GM12892 (cell line): Measurements from ENCODE around the gene IFT27. TPM values are rescaled to one million over a fixed set of nuclear protein-coding genes. Genes with fewer than 3 reads are reported as not detected.

Source experiments
- DNase-seq: peaks from one replicate; pipeline ENCODE4 v3.0.0; 2011; ENCODE audit not compliant: insufficient read length
- FAIRE-seq: peaks from 2 replicates; lab custom pipeline; 2011; peaks lifted over from hg19 to GRCh38; lab: Jason Lieb, UNC
- POLR2A ChIP-seq: IDR thresholded peaks from 2 replicates; pipeline ENCODE4 v1.6.1; 2011; ENCODE audit warnings: low read depth, low read length, control low read depth
- POLR2AphosphoS5 ChIP-seq: IDR thresholded peaks from 2 replicates; pipeline ENCODE4 v1.6.1; 2011; ENCODE audit warnings: low read depth, low read length, control low read depth
- TAF1 ChIP-seq: IDR thresholded peaks from 2 replicates; pipeline ENCODE4 v1.6.1; 2011; ENCODE audit warnings: low read depth, mild to moderate bottlenecking, control low read depth, low read length, borderline replicate concordance
- polyA plus RNA-seq: library from polyadenylated mRNA; unstranded; fragments of >200 nt; gene quantifications from one replicate; pipeline ENCODE4 v1.2.1, GENCODE V29; 2012; ENCODE audit warnings: missing spikeins, inconsistent platforms; ENCODE audit not compliant: missing spikeins

IFT27 gene, protein sequence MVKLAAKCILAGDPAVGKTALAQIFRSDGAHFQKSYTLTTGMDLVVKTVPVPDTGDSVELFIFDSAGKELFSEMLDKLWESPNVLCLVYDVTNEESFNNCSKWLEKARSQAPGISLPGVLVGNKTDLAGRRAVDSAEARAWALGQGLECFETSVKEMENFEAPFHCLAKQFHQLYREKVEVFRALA
- 12.4 TPM for polyA plus RNA-seq

DNA sequence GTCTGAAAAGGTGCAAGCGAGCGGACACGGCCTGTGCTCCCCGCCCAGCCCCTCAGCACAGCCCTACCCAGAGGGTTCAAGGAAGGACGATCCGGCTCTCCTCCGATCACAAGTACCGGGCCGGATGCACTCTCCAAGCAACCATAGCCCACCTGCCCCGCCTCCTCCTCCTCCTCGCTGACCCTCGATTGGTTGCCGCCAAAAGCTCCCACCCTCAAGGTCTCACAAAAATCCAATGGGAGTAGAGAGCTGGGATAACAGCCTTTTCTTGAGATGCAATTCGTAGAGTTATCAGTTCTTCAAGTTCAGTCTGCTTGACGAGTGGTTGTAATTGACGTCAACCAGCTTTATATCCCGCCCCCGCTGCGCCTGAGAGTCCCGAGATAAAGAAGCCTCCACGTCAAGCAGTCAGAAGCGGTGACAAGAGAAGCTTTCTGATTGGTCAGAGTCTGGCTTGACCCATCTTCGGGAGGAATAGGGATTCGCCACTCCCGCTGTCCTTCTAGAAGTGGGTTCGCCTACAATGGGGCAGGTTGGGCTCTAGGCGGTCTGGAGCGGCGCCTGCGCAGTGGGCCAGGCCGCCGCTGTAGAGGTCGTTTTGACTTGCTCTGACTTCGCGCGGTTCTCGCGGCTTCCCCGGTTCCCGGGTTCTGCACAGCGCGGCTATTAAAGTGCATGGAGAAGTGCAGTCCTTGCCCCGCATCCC is at the start of gene IFT27:
IFT27 (minus strand) TSS at position 156 of the 706 bp plus-strand sequence. CDS start 412 bp downstream, outside the sequence.
- peak; percentile 67 for TF ChIP-seq POLR2A
- peak; percentile 36; the same call in 1 of the 2 replicates for TF ChIP-seq POLR2AphosphoS5
- TF ChIP-seq TAF1, result no peak
- DNase-seq (peak; percentile 97), FAIRE-seq (peak; percentile 100)

DNA sequence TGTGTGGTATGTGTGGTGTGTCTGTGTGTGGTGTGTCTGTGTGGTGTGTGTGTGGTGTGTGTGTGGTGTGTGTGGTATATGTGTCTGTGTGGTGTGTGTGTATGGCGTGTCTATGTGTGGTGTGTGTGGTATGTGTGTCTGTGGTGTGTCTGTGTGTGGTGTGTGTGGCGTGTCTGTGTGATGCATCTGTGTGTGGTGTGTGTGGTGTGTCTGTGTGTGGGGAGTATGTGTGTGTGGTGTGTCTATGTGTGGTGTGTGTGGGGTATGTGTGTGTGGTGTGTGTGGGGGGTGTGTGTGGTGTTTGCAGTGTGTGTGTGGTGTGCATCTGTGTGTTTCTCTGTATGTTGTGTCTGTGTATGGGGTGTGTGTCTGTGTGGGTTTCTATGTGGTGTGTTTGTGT is 48.7 kb upstream of the IFT27 start:
- no peak for DNase-seq
- peak; percentile 66 for FAIRE-seq
- TF ChIP-seq POLR2A (no peak), TAF1 (no peak), POLR2AphosphoS5 (no peak)

DNA sequence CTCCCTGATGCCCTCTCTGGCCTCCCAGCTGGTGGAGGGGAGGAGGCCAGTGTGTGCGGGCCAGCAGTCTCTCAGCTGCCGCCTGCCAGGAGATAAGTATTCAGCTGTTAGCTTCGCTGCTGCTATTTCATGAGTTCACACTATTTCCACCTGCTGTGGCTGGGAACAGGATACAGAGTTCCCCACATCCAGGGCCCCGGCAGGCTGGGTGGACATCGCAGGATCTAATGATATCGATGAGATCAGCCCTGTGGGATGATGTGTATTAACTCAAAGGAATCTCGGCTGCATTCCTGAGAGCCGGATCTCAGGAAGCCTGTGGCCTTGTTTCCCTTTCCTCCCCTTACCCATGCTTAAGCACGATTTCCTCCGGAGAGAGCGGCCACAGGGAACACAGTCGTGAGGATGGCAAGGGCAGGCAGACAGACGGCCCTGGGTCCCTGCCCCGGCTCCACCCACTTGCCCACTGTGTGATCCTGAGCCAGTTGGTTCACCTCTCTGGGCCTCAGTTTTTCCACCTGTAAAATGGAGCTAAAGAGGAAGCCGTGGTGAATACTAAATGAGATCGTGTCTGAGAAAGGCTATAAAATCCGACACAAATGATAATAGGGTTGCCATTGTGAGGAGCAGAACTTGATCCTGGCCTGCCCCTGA is 47.4 kb upstream of the IFT27 start:
- TF ChIP-seq POLR2A (no peak), POLR2AphosphoS5 (no peak), TAF1 (no peak)
- no peak for FAIRE-seq
- DNase-seq, result no peak

DNA sequence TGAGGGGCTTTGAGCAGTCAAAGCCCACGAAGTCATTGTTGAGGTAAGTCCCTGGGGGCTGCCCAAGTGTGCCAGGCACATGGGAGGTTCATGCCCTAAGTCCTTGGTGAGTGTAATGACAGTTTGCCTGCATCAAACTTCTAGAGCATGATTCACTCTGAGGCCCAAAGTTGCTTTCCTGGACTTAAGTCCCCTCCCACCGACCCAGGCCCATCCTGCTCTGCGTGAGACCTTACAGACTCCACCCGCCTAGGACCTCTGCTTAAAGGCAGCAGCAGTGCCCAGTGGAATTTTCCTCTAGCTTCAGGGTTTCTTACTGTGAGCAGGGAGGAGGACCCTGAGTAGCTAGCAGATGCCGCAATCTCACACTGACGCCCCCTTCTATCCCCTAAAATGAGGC is 46.7 kb upstream of the IFT27 start:
- FAIRE-seq (no peak), DNase-seq (no peak)
- TF ChIP-seq POLR2AphosphoS5 (no peak), POLR2A (no peak), TAF1 (no peak)

DNA sequence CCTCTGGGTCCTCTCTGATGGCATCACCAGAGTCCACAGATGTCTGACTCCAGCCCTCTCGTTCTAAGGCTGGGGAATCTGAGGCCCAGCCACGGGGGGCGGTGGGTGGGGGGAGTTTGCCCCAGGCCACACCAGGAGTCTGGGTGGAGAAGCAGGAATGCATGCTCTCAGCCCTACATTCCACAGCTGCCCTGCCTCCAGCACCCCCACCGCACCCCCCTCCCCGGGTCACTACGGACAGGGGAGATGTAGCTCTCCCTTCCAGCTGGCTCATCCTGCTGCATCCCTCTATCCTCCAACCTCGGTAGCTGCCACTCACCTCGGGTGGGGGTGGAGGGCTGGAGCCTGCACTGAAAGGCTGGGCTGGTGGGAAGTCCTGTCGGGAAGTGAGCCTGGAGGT is 43.2 kb upstream of the IFT27 start:
- DNase-seq (no peak), FAIRE-seq (no peak)
- TF ChIP-seq TAF1 (no peak), POLR2A (no peak), POLR2AphosphoS5 (no peak)

DNA sequence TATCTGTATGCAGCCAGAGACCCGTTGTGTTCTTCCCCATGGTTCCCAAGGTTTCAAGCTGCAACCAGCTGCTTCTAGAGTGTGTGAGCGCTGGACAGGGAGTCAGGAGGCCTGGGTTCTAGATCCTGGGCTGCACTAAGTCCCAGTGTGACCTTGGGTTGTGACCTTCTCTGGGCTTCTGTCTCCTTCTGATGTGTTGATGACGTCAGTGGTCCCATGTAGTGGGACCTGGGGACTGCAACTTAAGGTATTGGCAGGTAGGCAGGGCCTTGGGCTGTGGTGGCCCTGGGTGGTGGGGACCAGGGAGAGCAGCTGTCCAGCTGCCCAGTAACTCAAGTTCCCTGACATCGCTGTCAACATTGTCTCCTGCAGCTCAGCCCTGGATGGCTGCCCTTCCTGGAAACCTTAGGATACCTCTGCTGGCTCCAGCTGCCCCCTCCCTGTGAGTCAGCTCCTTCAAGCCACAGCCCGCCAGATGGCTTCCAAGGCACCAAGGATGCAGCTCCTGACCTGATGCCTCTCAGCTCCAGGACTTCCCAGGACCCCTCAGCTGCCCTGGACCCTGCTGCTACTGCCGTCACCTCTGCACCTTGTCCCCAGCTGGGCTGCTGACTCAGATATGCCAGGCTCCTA is 42.2 kb upstream of the IFT27 start:
- FAIRE-seq (no peak), DNase-seq (no peak)
- no peak for TF ChIP-seq TAF1
- no peak for TF ChIP-seq POLR2A
- no peak for TF ChIP-seq POLR2AphosphoS5

DNA sequence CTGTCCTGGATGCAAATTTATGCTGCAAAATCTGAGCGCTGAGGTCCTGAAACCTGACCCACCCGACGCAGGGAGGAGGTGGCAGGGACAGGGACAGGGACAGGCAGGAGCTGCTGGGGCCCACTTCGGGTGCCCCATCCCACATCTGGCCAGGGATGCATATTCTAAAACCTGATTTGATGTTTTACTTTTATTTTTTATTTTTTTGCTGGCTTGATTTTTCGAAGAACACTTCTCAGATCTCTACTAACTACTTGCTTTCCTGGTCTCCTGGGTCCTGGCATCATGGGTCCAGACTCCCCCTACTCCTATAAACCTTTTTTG is 41.6 kb upstream of the IFT27 start:
- no peak for TF ChIP-seq POLR2A
- TF ChIP-seq POLR2AphosphoS5, result no peak
- no peak for TF ChIP-seq TAF1
- DNase-seq (no peak), FAIRE-seq (no peak)

DNA sequence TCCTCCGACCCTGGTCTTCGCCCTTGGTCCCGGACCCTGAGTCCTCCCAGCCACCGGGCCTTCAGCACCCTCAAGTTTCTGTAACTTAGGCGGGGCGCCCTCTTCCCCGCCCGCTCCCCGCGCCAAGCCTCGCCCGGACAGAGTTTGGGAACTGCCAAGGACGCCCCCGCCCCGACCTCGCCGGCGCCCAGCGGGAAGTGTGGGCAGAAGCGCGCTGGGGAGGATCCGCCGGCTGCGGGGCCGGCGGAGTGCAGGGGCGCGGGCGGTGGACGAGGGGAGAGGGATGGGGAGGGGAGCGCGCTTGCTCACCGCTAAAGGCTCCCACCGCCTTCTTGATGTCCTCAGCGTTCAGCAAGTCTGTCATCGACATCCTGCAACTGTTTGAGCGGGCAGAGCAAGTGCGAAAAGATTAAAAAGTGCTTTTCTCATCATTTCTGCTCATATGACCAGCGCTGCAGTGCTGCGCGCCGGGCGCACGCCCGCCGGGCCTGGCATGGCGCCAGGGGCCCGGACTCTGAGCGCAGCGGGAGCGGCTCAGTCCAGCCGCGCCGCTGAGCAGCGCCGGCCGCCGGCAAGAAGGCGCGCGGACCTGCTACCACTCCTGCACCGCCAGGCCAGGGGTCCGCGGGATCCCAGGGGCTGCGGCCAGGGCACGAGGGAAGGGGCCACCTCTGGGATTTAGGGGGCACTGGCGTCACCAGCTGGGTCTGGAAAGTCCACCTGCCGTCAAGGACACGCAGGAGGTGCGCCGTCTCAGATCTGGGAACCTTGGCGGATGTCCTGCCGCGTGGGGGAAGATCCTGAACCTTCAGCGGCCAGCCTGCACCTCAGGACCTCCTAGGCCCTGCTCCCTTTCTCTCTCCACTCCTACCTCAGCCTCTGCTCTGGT is 41.0 kb upstream of the IFT27 start, which contains the start of gene PVALB:
PVALB (minus strand) TSS at position 400 of the 889 bp plus-strand sequence; CDS start at position 370, 30 bp downstream.
- TF ChIP-seq POLR2AphosphoS5 (no peak), TAF1 (no peak), POLR2A (no peak)
- FAIRE-seq (no peak), DNase-seq (no peak)

DNA sequence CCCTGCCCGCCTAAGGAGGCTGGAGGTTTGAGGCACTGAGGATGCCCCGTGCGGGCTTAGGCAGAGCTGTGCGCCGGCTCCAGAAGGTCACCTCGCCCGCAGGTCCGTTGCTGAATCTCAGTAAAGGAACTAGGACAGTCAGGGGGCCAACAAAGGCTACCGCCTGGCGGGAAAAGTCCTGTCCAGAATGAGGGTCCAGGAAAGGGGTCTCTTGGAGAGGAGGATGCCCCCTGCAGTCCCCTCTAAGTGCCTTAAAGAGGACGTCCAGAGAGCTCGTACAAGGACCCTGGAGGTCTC is 40.4 kb upstream of the IFT27 start:
- DNase-seq (no peak), FAIRE-seq (no peak)
- TF ChIP-seq POLR2A, result no peak
- TF ChIP-seq TAF1, result no peak
- TF ChIP-seq POLR2AphosphoS5, result no peak

DNA sequence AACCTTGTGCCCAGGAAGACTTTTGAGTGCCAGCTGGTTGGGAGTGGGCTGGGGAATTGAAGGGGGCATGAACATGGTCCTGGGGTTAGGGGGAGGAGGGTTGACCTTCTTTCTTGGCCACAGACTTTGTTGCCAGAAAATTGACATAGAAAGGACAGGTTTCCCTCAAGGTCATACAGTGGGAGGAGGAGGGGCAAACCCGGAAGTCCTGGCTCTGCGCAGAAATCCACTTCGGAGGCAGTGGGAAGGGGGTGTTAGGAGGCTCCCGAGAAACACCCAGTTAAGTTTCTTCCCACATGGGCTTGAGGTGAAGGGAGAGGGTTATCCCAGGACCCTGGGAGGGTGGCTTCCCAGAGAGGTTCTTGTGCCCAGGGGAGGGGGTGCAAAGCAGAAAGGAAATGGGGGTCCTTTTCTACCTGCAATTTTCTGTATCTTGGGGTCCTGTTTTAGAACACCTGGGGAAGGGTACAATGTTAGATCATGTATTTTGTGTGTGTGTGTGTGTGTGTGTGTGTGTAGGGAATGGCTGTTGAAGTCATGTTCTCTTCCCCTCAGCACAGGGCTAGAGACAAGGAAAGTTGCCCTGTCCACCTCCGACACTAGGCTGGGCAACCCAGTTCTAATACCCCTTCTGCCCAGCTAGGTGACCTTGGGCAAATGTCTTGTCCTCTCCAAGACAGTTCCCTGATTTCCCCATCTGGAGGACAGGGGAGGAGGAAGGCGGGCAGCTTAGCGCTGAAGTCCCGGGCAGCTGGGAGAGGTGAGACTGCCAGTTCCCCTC is 39.8 kb upstream of the IFT27 start:
- DNase-seq (no peak), FAIRE-seq (no peak)
- no peak for TF ChIP-seq POLR2AphosphoS5
- TF ChIP-seq TAF1, result no peak
- TF ChIP-seq POLR2A, result no peak
